ENCODE measurements around the gene CFAP77.

CFAP77 gene

GRCh38 chr9:132487351-132487791 lies 77.4 kb downstream of the CFAP77 start:
- no peak overlapping the region for H3K9ac ChIP-seq (ENCODE audit: insufficient read length, low read depth)
- no peak for DNase-seq (ENCODE audit: low read depth, low spot score)
- H3K4me3 ChIP-seq (ENCODE audit: insufficient read length, low read depth) = no peak overlapping the region
- H3K9me3 ChIP-seq (ENCODE audit: insufficient read depth, low read length) = peaks cover 5% of the 10 kb centered on the region; the same call in 1 of the 2 replicates
- no peaks in the 10 kb centered on the region for H3K27me3 ChIP-seq (ENCODE audit: insufficient read depth, insufficient read length)
- TF ChIP-seq YY1 (IDR thresholded peaks at IDR 0.05; ENCODE audit: insufficient read depth, insufficient read length) (no peak), ZNF274 (IDR thresholded peaks at IDR 0.05; ENCODE audit: low read depth, low read length) (no peak), SUZ12 (IDR thresholded peaks at IDR 0.05; ENCODE audit: extremely low read depth, insufficient read depth, insufficient read length) (no peak)
- H3K36me3 ChIP-seq (ENCODE audit: insufficient read depth, insufficient read length, low read length) = no peaks in the 10 kb centered on the region
- H3K4me1 ChIP-seq (ENCODE audit: insufficient read depth, insufficient read length) = peaks cover 3% of the 10 kb centered on the region

- H3K4me3 ChIP-seq (ENCODE audit: insufficient read length, low read depth) = no peak overlapping the region
These were observed 78.0 kb downstream of the CFAP77 start for GRCh38 chr9:132487980-132488535.

GRCh38 chr9:132488626-132489025 lies 78.6 kb downstream of the CFAP77 start:
- Histone ChIP-seq H3K4me1 (ENCODE audit: insufficient read depth, insufficient read length) (peaks cover 3% of the 10 kb centered on the region), H3K36me3 (ENCODE audit: insufficient read depth, insufficient read length, low read length) (no peaks in the 10 kb centered on the region), H3K27me3 (ENCODE audit: insufficient read depth, insufficient read length) (no peaks in the 10 kb centered on the region), H3K4me3 (ENCODE audit: insufficient read length, low read depth) (no peak overlapping the region), H3K9me3 (ENCODE audit: insufficient read depth, low read length) (peaks cover 17% of the 10 kb centered on the region; the same call in 1 of the 2 replicates), H3K9ac (ENCODE audit: insufficient read length, low read depth) (no peak overlapping the region)
- no peak for DNase-seq (ENCODE audit: low read depth, low spot score)
- no peak for TF ChIP-seq SUZ12 (IDR thresholded peaks at IDR 0.05; ENCODE audit: extremely low read depth, insufficient read depth, insufficient read length)
- TF ChIP-seq ZNF274 (IDR thresholded peaks at IDR 0.05; ENCODE audit: low read depth, low read length) = no peak
- no peak for TF ChIP-seq YY1 (IDR thresholded peaks at IDR 0.05; ENCODE audit: insufficient read depth, insufficient read length)

More at GRCh38 chr9:132487980-132488535, 78.0 kb downstream of the CFAP77 start:
- Histone ChIP-seq H3K36me3 (ENCODE audit: insufficient read depth, insufficient read length, low read length) (no peaks in the 10 kb centered on the region), H3K9ac (ENCODE audit: insufficient read length, low read depth) (no peak overlapping the region), H3K9me3 (ENCODE audit: insufficient read depth, low read length) (peaks cover 11% of the 10 kb centered on the region; the same call in 1 of the 2 replicates), H3K4me1 (ENCODE audit: insufficient read depth, insufficient read length) (peaks cover 3% of the 10 kb centered on the region), H3K27me3 (ENCODE audit: insufficient read depth, insufficient read length) (no peaks in the 10 kb centered on the region)
- no peak for DNase-seq (ENCODE audit: low read depth, low spot score)
- TF ChIP-seq YY1 (IDR thresholded peaks at IDR 0.05; ENCODE audit: insufficient read depth, insufficient read length) = no peak
- no peak for TF ChIP-seq SUZ12 (IDR thresholded peaks at IDR 0.05; ENCODE audit: extremely low read depth, insufficient read depth, insufficient read length)
- TF ChIP-seq ZNF274 (IDR thresholded peaks at IDR 0.05; ENCODE audit: low read depth, low read length) = no peak

GRCh38 chr9:132489536-132489935 lies 79.5 kb downstream of the CFAP77 start:
- Histone ChIP-seq H3K4me1 (ENCODE audit: insufficient read depth, insufficient read length) (peaks cover 3% of the 10 kb centered on the region), H3K4me3 (ENCODE audit: insufficient read length, low read depth) (no peak overlapping the region), H3K9me3 (ENCODE audit: insufficient read depth, low read length) (peaks cover 26% of the 10 kb centered on the region), H3K27me3 (ENCODE audit: insufficient read depth, insufficient read length) (no peaks in the 10 kb centered on the region), H3K9ac (ENCODE audit: insufficient read length, low read depth) (no peak overlapping the region), H3K36me3 (ENCODE audit: insufficient read depth, insufficient read length, low read length) (no peaks in the 10 kb centered on the region)
- TF ChIP-seq YY1 (IDR thresholded peaks at IDR 0.05; ENCODE audit: insufficient read depth, insufficient read length) (no peak), ZNF274 (IDR thresholded peaks at IDR 0.05; ENCODE audit: low read depth, low read length) (no peak), SUZ12 (IDR thresholded peaks at IDR 0.05; ENCODE audit: extremely low read depth, insufficient read depth, insufficient read length) (no peak)
- DNase-seq (ENCODE audit: low read depth, low spot score) = no peak

- TF ChIP-seq YY1 (IDR thresholded peaks at IDR 0.05; ENCODE audit: insufficient read depth, insufficient read length) (no peak), SUZ12 (IDR thresholded peaks at IDR 0.05; ENCODE audit: extremely low read depth, insufficient read depth, insufficient read length) (no peak), ZNF274 (IDR thresholded peaks at IDR 0.05; ENCODE audit: low read depth, low read length) (no peak)
- Histone ChIP-seq H3K27me3 (ENCODE audit: insufficient read depth, insufficient read length) (no peaks in the 10 kb centered on the region), H3K36me3 (ENCODE audit: insufficient read depth, insufficient read length, low read length) (no peaks in the 10 kb centered on the region), H3K4me3 (ENCODE audit: insufficient read length, low read depth) (no peak overlapping the region), H3K4me1 (ENCODE audit: insufficient read depth, insufficient read length) (peaks cover 6% of the 10 kb centered on the region), H3K9me3 (ENCODE audit: insufficient read depth, low read length) (peaks cover 30% of the 10 kb centered on the region), H3K9ac (ENCODE audit: insufficient read length, low read depth) (no peak overlapping the region)
- DNase-seq (ENCODE audit: low read depth, low spot score) = no peak
These were observed 84.8 kb downstream of the CFAP77 start for GRCh38 chr9:132494857-132495256.

GRCh38 chr9:132497731-132498130 lies 87.7 kb downstream of the CFAP77 start:
- DNase-seq (ENCODE audit: low read depth, low spot score) = no peak
- no peak for TF ChIP-seq ZNF274 (IDR thresholded peaks at IDR 0.05; ENCODE audit: low read depth, low read length)
- no peak for TF ChIP-seq SUZ12 (IDR thresholded peaks at IDR 0.05; ENCODE audit: extremely low read depth, insufficient read depth, insufficient read length)
- no peak for TF ChIP-seq YY1 (IDR thresholded peaks at IDR 0.05; ENCODE audit: insufficient read depth, insufficient read length)
- H3K27me3 ChIP-seq (ENCODE audit: insufficient read depth, insufficient read length) = no peaks in the 10 kb centered on the region

GRCh38 chr9:132498531-132499210 lies 88.7 kb downstream of the CFAP77 start:
- Histone ChIP-seq H3K4me3 (ENCODE audit: insufficient read length, low read depth) (no peak overlapping the region), H3K9ac (ENCODE audit: insufficient read length, low read depth) (no peak overlapping the region), H3K27me3 (ENCODE audit: insufficient read depth, insufficient read length) (no peaks in the 10 kb centered on the region), H3K36me3 (ENCODE audit: insufficient read depth, insufficient read length, low read length) (no peaks in the 10 kb centered on the region), H3K4me1 (ENCODE audit: insufficient read depth, insufficient read length) (peaks cover 6% of the 10 kb centered on the region), H3K9me3 (ENCODE audit: insufficient read depth, low read length) (peaks cover 12% of the 10 kb centered on the region)
- TF ChIP-seq ZNF274 (IDR thresholded peaks at IDR 0.05; ENCODE audit: low read depth, low read length) = no peak
- no peak for TF ChIP-seq SUZ12 (IDR thresholded peaks at IDR 0.05; ENCODE audit: extremely low read depth, insufficient read depth, insufficient read length)
- TF ChIP-seq YY1 (IDR thresholded peaks at IDR 0.05; ENCODE audit: insufficient read depth, insufficient read length) = no peak
- DNase-seq (ENCODE audit: low read depth, low spot score) = no peak

More at GRCh38 chr9:132497731-132498130, 87.7 kb downstream of the CFAP77 start:
- H3K9me3 ChIP-seq (ENCODE audit: insufficient read depth, low read length) = peaks cover 22% of the 10 kb centered on the region
- H3K36me3 ChIP-seq (ENCODE audit: insufficient read depth, insufficient read length, low read length) = no peaks in the 10 kb centered on the region
- peaks cover 6% of the 10 kb centered on the region for H3K4me1 ChIP-seq (ENCODE audit: insufficient read depth, insufficient read length)
- no peak overlapping the region for H3K9ac ChIP-seq (ENCODE audit: insufficient read length, low read depth)
- H3K4me3 ChIP-seq (ENCODE audit: insufficient read length, low read depth) = no peak overlapping the region

Measured in NT2/D1 (cell line).